ENCODE measurements around the gene GNA12. TPM values are rescaled to one million over a fixed set of nuclear protein-coding genes. Genes with fewer than 3 reads are reported as not detected.

GNA12 gene
- total and polyA plus RNA-seq, 9 of the 15 experiments (the other 6 are each of a cell fraction or from before 2014, with no cell fraction given), result 0.65 to 32.7 (median 9.6) TPM

DNA sequence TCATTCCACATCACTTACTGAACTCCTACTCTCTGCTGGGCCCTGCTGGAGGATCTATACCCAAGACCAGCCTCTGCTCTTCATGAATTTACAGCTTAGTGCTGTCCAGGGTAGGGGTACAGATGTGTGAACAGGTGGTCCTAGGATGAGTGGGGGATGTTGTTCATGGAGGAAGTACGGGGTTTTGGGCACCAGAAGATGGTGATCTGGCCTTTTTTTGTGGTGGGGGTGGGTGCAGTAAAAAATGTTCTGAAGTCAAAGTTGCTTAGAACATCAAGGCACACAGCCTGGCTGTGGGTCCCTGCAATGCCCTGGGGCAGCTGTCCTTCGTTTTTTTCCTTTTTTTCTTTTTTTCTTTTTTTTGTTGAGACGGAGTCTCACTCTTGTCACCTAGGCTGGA lies 34.2 kb upstream of the GNA12 start:
- no peak for FAIRE-seq
- BruUV-seq (replicated peaks), result no TSS peak
- 4% methylated on average over 3 of the region's 3 CpGs for WGBS (ENCODE audit: insufficient coverage, low coverage, missing lambda C conversion rate)
- H3K4me2 ChIP-seq (ENCODE audit: insufficient read depth, low read length), result no peak overlapping the region
- no peak overlapping the region for H3K27ac ChIP-seq (ENCODE audit: extremely low read depth, low read depth, low read length)
- H3K9me1 ChIP-seq (ENCODE audit: control insufficient read depth, insufficient read depth, low read length), result no peaks in the 10 kb centered on the region
- H3K79me2 ChIP-seq (ENCODE audit: control insufficient read depth, insufficient read depth, low read length), result no peaks in the 10 kb centered on the region
- intact Hi-C loops (cut with micrococcal nuclease) (no loop called here), in situ Hi-C loops (cut with MboI) (no loop called here)
- peaks cover 13 to 59% of the 10 kb centered on the region in 2 experiments; a peak in 4 of 5 replicates for H3K27me3 ChIP-seq (ENCODE audit: control insufficient read depth in 2 of 2, insufficient read depth in 2 of 2, low read length in 2 of 2)
- no peaks in the 10 kb centered on the region; the same call in 1 of the 2 replicates for H3K9me3 ChIP-seq (replicated peaks; ENCODE audit: control insufficient read depth, insufficient read depth, low read depth, low read length)
- POLR2A ChIA-PET, result interaction anchor here (0.6 kb wide), 1 partner anchor 304 kb away, joined by 3 read pairs; no protein-coding TSS in a partner anchor
- H2AFZ ChIP-seq (ENCODE audit: low read depth, low read length), result no peak overlapping the region
- no peaks in the 10 kb centered on the region for H3K36me3 ChIP-seq (ENCODE audit: control insufficient read depth, insufficient read depth, low read length)
- ATAC-seq, result no peak
- no peak for TF ChIP-seq JUND (IDR thresholded peaks at IDR 0.05; ENCODE audit: borderline replicate concordance, low read depth, low read length)
- TF ChIP-seq JUND (tag; IDR thresholded peaks at IDR 0.05; ENCODE audit: borderline replicate concordance, low read depth, low read length), result 0 out of 3 replicates have a peak, but pooled peaks have one; percentile 5
- TF ChIP-seq, protein P1, sequence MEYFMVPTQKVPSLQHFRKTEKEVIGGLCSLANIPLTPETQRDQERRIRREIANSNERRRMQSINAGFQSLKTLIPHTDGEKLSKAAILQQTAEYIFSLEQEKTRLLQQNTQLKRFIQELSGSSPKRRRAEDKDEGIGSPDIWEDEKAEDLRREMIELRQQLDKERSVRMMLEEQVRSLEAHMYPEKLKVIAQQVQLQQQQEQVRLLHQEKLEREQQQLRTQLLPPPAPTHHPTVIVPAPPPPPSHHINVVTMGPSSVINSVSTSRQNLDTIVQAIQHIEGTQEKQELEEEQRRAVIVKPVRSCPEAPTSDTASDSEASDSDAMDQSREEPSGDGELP (CRISPR knock-in tag; IDR thresholded peaks at IDR 0.05; ENCODE audit: borderline replicate concordance), result no peak
- TF ChIP-seq, protein P2, sequence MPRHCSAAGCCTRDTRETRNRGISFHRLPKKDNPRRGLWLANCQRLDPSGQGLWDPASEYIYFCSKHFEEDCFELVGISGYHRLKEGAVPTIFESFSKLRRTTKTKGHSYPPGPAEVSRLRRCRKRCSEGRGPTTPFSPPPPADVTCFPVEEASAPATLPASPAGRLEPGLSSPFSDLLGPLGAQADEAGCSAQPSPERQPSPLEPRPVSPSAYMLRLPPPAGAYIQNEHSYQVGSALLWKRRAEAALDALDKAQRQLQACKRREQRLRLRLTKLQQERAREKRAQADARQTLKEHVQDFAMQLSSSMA (CRISPR knock-in tag; IDR thresholded peaks at IDR 0.05), result no peak
- CTCF ChIA-PET (ENCODE audit: low intra/inter-chr PET ratio), result no interaction called here
- H3K9ac ChIP-seq (ENCODE audit: insufficient read depth in 1 of 2, low read depth in 2 of 2, low read length in 2 of 2), result no peak overlapping the region
- H4K20me1 ChIP-seq (replicated peaks; ENCODE audit: control insufficient read depth, insufficient read depth, low read length), result peaks cover 5% of the 10 kb centered on the region
- peaks cover 0 to 24% of the 10 kb centered on the region in 2 experiments; a peak in 2 of 5 replicates for H3K4me1 ChIP-seq (replicated peaks in 1 of 2; ENCODE audit: control insufficient read depth in 2 of 2, insufficient read depth in 2 of 2, low read length in 2 of 2)
- no peak for DNase-seq (ENCODE audit: extremely low read depth in 1 of 4, low spot score in 3 of 4)
- no peak overlapping the region for H3K4me3 ChIP-seq

Measured in K562 (cell line).